NOMO-1 (cell line): ENCODE measurements around the gene TENM3.

ENCODE experiments used
- DNase-seq, 2 experiments: peaks; one replicate each; lab custom pipeline; 2025; ENCODE audit not compliant: unreplicated experiment in 2 of 2; lab: John Stamatoyannopoulos, UW

The TENM3 gene

GRCh38 chr4:182547435-182547834, 304.2 kb downstream of the TENM3 start:
- DNase-seq, result no peak

- no peak for DNase-seq
Measured at GRCh38 chr4:182548156-182548555, 305.0 kb downstream of the TENM3 start.

- DNase-seq, result no peak
Measured at GRCh38 chr4:182549356-182549755, 306.2 kb downstream of the TENM3 start.

GRCh38 chr4:182552948-182553347, 309.7 kb downstream of the TENM3 start:
- no peak for DNase-seq

- no peak for DNase-seq
Measured at GRCh38 chr4:182553653-182554052, 310.5 kb downstream of the TENM3 start.

- DNase-seq, result no peak
Measured at GRCh38 chr4:182554736-182555135, 311.5 kb downstream of the TENM3 start.

- DNase-seq, result no peak
Measured at GRCh38 chr4:182555997-182556418, 312.8 kb downstream of the TENM3 start.

- DNase-seq, result no peak
Measured at GRCh38 chr4:182556580-182556979, 313.4 kb downstream of the TENM3 start.

- no peak for DNase-seq
Measured at GRCh38 chr4:182560358-182560757, 317.2 kb downstream of the TENM3 start.

- DNase-seq, result no peak
Measured at GRCh38 chr4:182562350-182562749, 319.1 kb downstream of the TENM3 start.

- DNase-seq, result no peak
Measured at GRCh38 chr4:182564724-182565369, 321.6 kb downstream of the TENM3 start.

GRCh38 chr4:182567119-182567518, 323.9 kb downstream of the TENM3 start:
- DNase-seq, result no peak

- DNase-seq, result no peak
Measured at GRCh38 chr4:182569561-182569960, 326.4 kb downstream of the TENM3 start.

GRCh38 chr4:182574706-182575105, 331.5 kb downstream of the TENM3 start:
- no peak for DNase-seq

GRCh38 chr4:182575225-182575624, 332.0 kb downstream of the TENM3 start:
- DNase-seq, result no peak

- no peak for DNase-seq
Measured at GRCh38 chr4:182576601-182577289, 333.5 kb downstream of the TENM3 start.

- no peak for DNase-seq
Measured at GRCh38 chr4:182577411-182577810, 334.2 kb downstream of the TENM3 start.

- no peak for DNase-seq
Measured at GRCh38 chr4:182578402-182578801, 335.2 kb downstream of the TENM3 start.

GRCh38 chr4:182582245-182582644, 339.0 kb downstream of the TENM3 start:
- no peak for DNase-seq

GRCh38 chr4:182583703-182584415, 340.7 kb downstream of the TENM3 start:
- DNase-seq, result no peak

GRCh38 chr4:182585321-182585720, 342.1 kb downstream of the TENM3 start:
- DNase-seq, result no peak

GRCh38 chr4:182589100-182589499, 345.9 kb downstream of the TENM3 start:
- DNase-seq, result no peak
